H9 (cell line): ENCODE data around the gene SULF2. TPM values are rescaled to one million over a fixed set of nuclear protein-coding genes. Genes with fewer than 3 reads are reported as not detected.
"Not testable (repeated sequence)": the region's sequence is repeated elsewhere in the genome, so short reads cannot be mapped to it uniquely, and the experiment has no call there.

ENCODE experiments used
- DNase-seq: peaks from one replicate; pipeline ENCODE4 v3.0.0-alpha.2; 2017
- H2AFZ ChIP-seq: one replicate; pipeline ENCODE4 v1.6.1; 2013; ENCODE audit warnings: mild to moderate bottlenecking, low read length, control low read depth, moderate library complexity
- H2AK5ac ChIP-seq: 2 replicates; pipeline ENCODE4 v1.6.1; 2013; ENCODE audit warnings: low read length, control low read depth, mixed read lengths; ENCODE audit not compliant: insufficient read length
- H2BK120ac ChIP-seq: one replicate; pipeline ENCODE4 v1.6.1; 2013; ENCODE audit warnings: low read depth, mild to moderate bottlenecking, low read length, control low read depth, inconsistent platforms; ENCODE audit not compliant: poor library complexity, severe bottlenecking
- H2BK12ac ChIP-seq: 2 replicates; pipeline ENCODE4 v1.6.1; 2013; ENCODE audit warnings: low read length, control low read depth, mixed read lengths, low read depth; ENCODE audit not compliant: insufficient read length
- H2BK15ac ChIP-seq: 2 replicates; pipeline ENCODE4 v1.6.1; 2013; ENCODE audit warnings: low read depth, low read length, control low read depth
- H2BK20ac ChIP-seq: one replicate; pipeline ENCODE4 v1.6.1; 2013; ENCODE audit warnings: low read depth, mild to moderate bottlenecking, low read length, control low read depth, inconsistent platforms; ENCODE audit not compliant: poor library complexity, severe bottlenecking
- H2BK5ac ChIP-seq: 2 replicates; pipeline ENCODE4 v1.6.1; 2013; ENCODE audit warnings: low read length, control low read depth, mixed read lengths; ENCODE audit not compliant: insufficient read length
- H3K14ac ChIP-seq: 2 replicates; pipeline ENCODE4 v1.6.1; 2013; ENCODE audit warnings: low read length, control low read depth; ENCODE audit not compliant: insufficient read depth
- H3K18ac ChIP-seq: 2 replicates; pipeline ENCODE4 v1.6.1; 2013; ENCODE audit warnings: low read depth, mild to moderate bottlenecking, mixed read lengths, low read length, control low read depth; ENCODE audit not compliant: insufficient read length
- H3K23ac ChIP-seq: 2 replicates; pipeline ENCODE4 v1.6.1; 2013; ENCODE audit warnings: low read length, control low read depth, mixed read lengths, low read depth; ENCODE audit not compliant: insufficient read length
- H3K23me2 ChIP-seq: 2 replicates; pipeline ENCODE4 v1.6.1; 2013; ENCODE audit warnings: low read depth, mild to moderate bottlenecking, mixed read lengths, low read length, control low read depth; ENCODE audit not compliant: insufficient read length, poor library complexity, severe bottlenecking
- H3K27ac ChIP-seq: 2 replicates; pipeline ENCODE4 v1.5.1; 2013; ENCODE audit warnings: low read length, control low read depth, mixed read lengths, low read depth; ENCODE audit not compliant: insufficient read length
- H3K27me3 ChIP-seq: 2 replicates; pipeline ENCODE4 v1.6.1; 2013; ENCODE audit warnings: low read length, control low read depth, inconsistent platforms; ENCODE audit not compliant: insufficient read depth
- H3K4ac ChIP-seq: 2 replicates; pipeline ENCODE4 v1.6.1; 2013; ENCODE audit warnings: low read depth, mild to moderate bottlenecking, control low read depth, inconsistent platforms, low read length, moderate library complexity
- H3K4me1 ChIP-seq: 2 replicates; pipeline ENCODE4 v1.6.1; 2013; ENCODE audit warnings: low read length, control low read depth, inconsistent platforms; ENCODE audit not compliant: insufficient read depth
- H3K4me2 ChIP-seq: 2 replicates; pipeline ENCODE4 v1.6.1; 2013; ENCODE audit warnings: low read length, control low read depth, mixed read lengths; ENCODE audit not compliant: insufficient read length, insufficient read depth
- H3K56ac ChIP-seq: 2 replicates; pipeline ENCODE4 v1.6.1; 2013; ENCODE audit warnings: low read depth, mild to moderate bottlenecking, mixed read lengths, low read length, control low read depth; ENCODE audit not compliant: insufficient read length
- H3K79me1 ChIP-seq: 2 replicates; pipeline ENCODE4 v1.6.1; 2013; ENCODE audit warnings: low read depth, mild to moderate bottlenecking, moderate library complexity, low read length, control low read depth, inconsistent platforms; ENCODE audit not compliant: insufficient read depth, poor library complexity, severe bottlenecking
- H3K79me2 ChIP-seq: 2 replicates; pipeline ENCODE4 v1.6.1; 2013; ENCODE audit warnings: low read length, control low read depth, inconsistent platforms; ENCODE audit not compliant: insufficient read depth
- H3K9ac ChIP-seq: 2 replicates; pipeline ENCODE4 v1.6.1; 2013; ENCODE audit warnings: low read length, control low read depth, mixed read lengths; ENCODE audit not compliant: insufficient read length; ENCODE audit errors: extremely low read depth
- H3K9me3 ChIP-seq: one replicate; pipeline ENCODE4 v1.6.1; 2013; ENCODE audit warnings: low read depth, low read length, inconsistent platforms; ENCODE audit not compliant: control insufficient read depth
- H3T11ph ChIP-seq: one replicate; pipeline ENCODE4 v1.6.1; 2013; ENCODE audit warnings: mild to moderate bottlenecking, low read length, control low read depth, inconsistent platforms
- H4K20me1 ChIP-seq: one replicate; pipeline ENCODE4 v1.6.1; 2013; ENCODE audit not compliant: control insufficient read depth, insufficient read length, insufficient read depth
- H4K5ac ChIP-seq: 2 replicates; pipeline ENCODE4 v1.6.1; 2013; ENCODE audit warnings: low read depth, mild to moderate bottlenecking, mixed read lengths, low read length, control low read depth; ENCODE audit not compliant: insufficient read length
- H4K8ac ChIP-seq: replicated peaks from 2 replicates; pipeline ENCODE4 v1.6.1; 2013; ENCODE audit warnings: low read length, control low read depth, mixed read lengths, low read depth; ENCODE audit not compliant: insufficient read length
- H4K91ac ChIP-seq: 2 replicates; pipeline ENCODE4 v1.6.1; 2013; ENCODE audit warnings: low read depth, mild to moderate bottlenecking, moderate library complexity, mixed read lengths, low read length, control low read depth; ENCODE audit not compliant: insufficient read length
- H3K27ac Mint-ChIP-seq, 3 experiments: 2 replicates in 2 of 3; 3 replicates in 1 of 3; pipeline ENCODE4 v1.8.0; 2020 to 2021; ENCODE audit warnings: mixed read lengths in 3 of 3, mild to moderate bottlenecking in 1 of 3, moderate library complexity in 1 of 3
- H3K27me3 Mint-ChIP-seq: 2 replicates; pipeline ENCODE4 v1.8.0; 2021; ENCODE audit warnings: low read depth, mild to moderate bottlenecking, moderate library complexity, mixed read lengths
- H3K36me3 Mint-ChIP-seq, 3 experiments: 2 replicates in 2 of 3; 3 replicates in 1 of 3; pipeline ENCODE4 v1.8.0; 2020 to 2021; ENCODE audit warnings: low read depth in 3 of 3, mixed read lengths in 3 of 3; ENCODE audit not compliant: insufficient read depth in 1 of 3
- H3K4me1 Mint-ChIP-seq, 2 experiments: 2 replicates each; pipeline ENCODE4 v1.8.0; 2020; ENCODE audit warnings: mixed read lengths in 2 of 2
- H3K4me3 Mint-ChIP-seq, 2 experiments: 2 replicates in 1 of 2; 3 replicates in 1 of 2; pipeline ENCODE4 v1.8.0; 2020 to 2021; ENCODE audit warnings: mild to moderate bottlenecking in 2 of 2, mixed read lengths in 2 of 2, moderate library complexity in 1 of 2
- H3K9me3 Mint-ChIP-seq, 2 experiments: 2 replicates in 1 of 2; 3 replicates in 1 of 2; pipeline ENCODE4 v1.8.0; 2020; ENCODE audit warnings: mild to moderate bottlenecking in 2 of 2, mixed read lengths in 2 of 2, moderate library complexity in 1 of 2
- WGBS: extraction: QIAGEN DNeasy Blood & Tissue Kit; methylation state at CpG from one replicate; pipeline ENCODE4 v1.1.7; 2013; ENCODE audit warnings: missing lambda C conversion rate, low lambda C conversion rate, mixed read lengths; ENCODE audit not compliant: insufficient read length; ENCODE audit errors: extremely low coverage; 5-methylcytosine and 5-hydroxymethylcytosine counted together
- total RNA-seq: library from RNA; stranded (reverse); gene quantifications from 2 replicates; pipeline ENCODE4 v1.2.1, GENCODE V29; 2021
- TF ChIP-seq, protein P1 (sequence below): fragments of 200-600 bp; sonication (generic); conservative IDR thresholded peaks from 3 replicates; pipeline ENCODE4 v1.8.0; 2021; ENCODE audit warnings: antibody characterized with exemption, mild to moderate bottlenecking

Gene SULF2
- total RNA-seq, 1 experiment from 2014 or later = 31.2 TPM

DNA sequence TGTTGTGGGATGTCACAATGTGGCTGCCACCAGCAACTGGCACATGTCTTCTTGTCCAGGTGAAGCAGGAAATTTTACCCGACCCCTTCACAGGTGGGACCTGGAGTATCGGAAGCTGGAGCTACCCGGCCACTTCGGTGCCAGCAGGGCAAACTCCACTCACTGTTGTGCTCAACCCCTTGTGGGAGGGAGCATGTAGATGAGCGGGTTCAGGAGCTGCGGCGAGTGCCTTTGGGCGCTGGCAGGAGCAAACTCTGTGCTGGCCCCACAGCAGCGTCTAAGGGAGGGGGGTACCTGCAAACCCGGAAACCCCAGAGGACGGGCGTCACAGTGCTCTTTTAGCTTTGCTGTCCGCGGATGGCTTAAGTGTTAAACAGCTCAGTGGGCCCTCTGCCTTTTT is 20.7 kb upstream of the SULF2 start:
- H3K23ac ChIP-seq = no peak overlapping the region
- H3K14ac ChIP-seq = 0 out of 2 replicates have a peak overlapping the region, but pooled peaks have one; percentile 8
- no peak overlapping the region for H3T11ph ChIP-seq
- no peak overlapping the region for H2BK5ac ChIP-seq
- H3K9ac ChIP-seq = no peak overlapping the region
- H3K27ac ChIP-seq = no peak overlapping the region
- H3K4ac ChIP-seq = no peak overlapping the region
- no peaks in the 10 kb centered on the region for H4K20me1 ChIP-seq
- no peaks in the 10 kb centered on the region for H3K23me2 ChIP-seq
- no peaks in the 10 kb centered on the region for H3K79me1 ChIP-seq
- H2BK12ac ChIP-seq = no peak overlapping the region
- H3K9me3 ChIP-seq = no peaks in the 10 kb centered on the region
- peaks cover 0 to 8% (median 0%) of the 10 kb centered on the region in 3 experiments; a peak in 4 of 7 replicates for H3K36me3 Mint-ChIP-seq
- no peak overlapping the region for H2AFZ ChIP-seq
- TF ChIP-seq, protein P1, sequence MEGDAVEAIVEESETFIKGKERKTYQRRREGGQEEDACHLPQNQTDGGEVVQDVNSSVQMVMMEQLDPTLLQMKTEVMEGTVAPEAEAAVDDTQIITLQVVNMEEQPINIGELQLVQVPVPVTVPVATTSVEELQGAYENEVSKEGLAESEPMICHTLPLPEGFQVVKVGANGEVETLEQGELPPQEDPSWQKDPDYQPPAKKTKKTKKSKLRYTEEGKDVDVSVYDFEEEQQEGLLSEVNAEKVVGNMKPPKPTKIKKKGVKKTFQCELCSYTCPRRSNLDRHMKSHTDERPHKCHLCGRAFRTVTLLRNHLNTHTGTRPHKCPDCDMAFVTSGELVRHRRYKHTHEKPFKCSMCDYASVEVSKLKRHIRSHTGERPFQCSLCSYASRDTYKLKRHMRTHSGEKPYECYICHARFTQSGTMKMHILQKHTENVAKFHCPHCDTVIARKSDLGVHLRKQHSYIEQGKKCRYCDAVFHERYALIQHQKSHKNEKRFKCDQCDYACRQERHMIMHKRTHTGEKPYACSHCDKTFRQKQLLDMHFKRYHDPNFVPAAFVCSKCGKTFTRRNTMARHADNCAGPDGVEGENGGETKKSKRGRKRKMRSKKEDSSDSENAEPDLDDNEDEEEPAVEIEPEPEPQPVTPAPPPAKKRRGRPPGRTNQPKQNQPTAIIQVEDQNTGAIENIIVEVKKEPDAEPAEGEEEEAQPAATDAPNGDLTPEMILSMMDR = no peak
- H2BK20ac ChIP-seq = no peak overlapping the region
- no peak overlapping the region for H4K8ac ChIP-seq
- peak; percentile 43 for DNase-seq
- H3K56ac ChIP-seq = no peak overlapping the region
- no peak overlapping the region for H3K4me2 ChIP-seq
- no peak overlapping the region for H2BK120ac ChIP-seq
- H2BK15ac ChIP-seq = no peak overlapping the region
- no peak overlapping the region for H4K5ac ChIP-seq
- peaks cover 40% of the 10 kb centered on the region for H3K27me3 Mint-ChIP-seq
- H4K91ac ChIP-seq = no peak overlapping the region
- H3K79me2 ChIP-seq = no peaks in the 10 kb centered on the region
- no peak overlapping the region for H3K4me3 Mint-ChIP-seq
- peaks cover 36 to 40% of the 10 kb centered on the region in 2 experiments for H3K4me1 Mint-ChIP-seq
- peak overlapping the region; percentile 62 for H3K18ac ChIP-seq
- no peaks in the 10 kb centered on the region; the same call in 1 of the 2 replicates for H3K4me1 ChIP-seq
- H3K27me3 ChIP-seq = no peaks in the 10 kb centered on the region
- H3K27ac Mint-ChIP-seq = no peak overlapping the region
- no peaks in the 10 kb centered on the region; a peak in 4 of 5 replicates for H3K9me3 Mint-ChIP-seq
- H2AK5ac ChIP-seq = no peak overlapping the region
- no CpG with 5 or more reads among the region's 14 CpGs for WGBS

DNA sequence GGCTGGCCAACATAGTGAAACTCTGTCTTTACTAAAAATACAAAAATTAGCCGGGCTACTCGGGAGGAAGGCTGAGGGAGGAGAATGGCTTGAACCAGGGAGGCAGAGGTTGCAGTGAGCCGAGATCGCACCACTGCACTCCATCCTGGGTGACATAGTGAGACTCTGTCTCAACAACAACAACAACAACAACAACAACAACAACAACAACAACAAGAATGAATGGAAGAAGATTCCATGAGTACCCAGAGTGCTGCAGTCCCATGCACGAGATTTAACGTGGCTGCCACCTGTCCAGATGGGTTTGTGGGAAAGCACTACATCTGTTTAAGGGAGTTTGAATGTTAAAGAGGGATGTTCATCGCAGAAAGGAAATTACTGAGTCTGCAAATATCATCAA is 19.7 kb upstream of the SULF2 start:
- not testable (repeated sequence) for H2BK120ac ChIP-seq
- WGBS = no CpG with 5 or more reads among the region's 7 CpGs

More for the DNA sequence above, 19.7 kb upstream of the SULF2 start:
- not testable (repeated sequence) for H3K27ac ChIP-seq, H3K27me3 ChIP-seq, H4K20me1 ChIP-seq, H3K4ac ChIP-seq, H3K4me3 Mint-ChIP-seq, H4K91ac ChIP-seq, H3K18ac ChIP-seq, H3K9me3 Mint-ChIP-seq, H3K14ac ChIP-seq, H3K23ac ChIP-seq, H2BK20ac ChIP-seq, H2BK5ac ChIP-seq, H3K9me3 ChIP-seq, H2BK15ac ChIP-seq, H3K56ac ChIP-seq, H3K36me3 Mint-ChIP-seq, H3K79me1 ChIP-seq, H3K9ac ChIP-seq, H3T11ph ChIP-seq, H3K4me1 ChIP-seq, H3K4me2 ChIP-seq, DNase-seq, H3K79me2 ChIP-seq, H2BK12ac ChIP-seq, H2AFZ ChIP-seq, H4K8ac ChIP-seq, H4K5ac ChIP-seq, H2AK5ac ChIP-seq, H3K23me2 ChIP-seq
- peak overlapping the region in 1 of 3 experiments; percentile 72; a peak in 1 of 7 replicates for H3K27ac Mint-ChIP-seq
- peaks cover 32 to 36% of the 10 kb centered on the region in 2 experiments for H3K4me1 Mint-ChIP-seq
- H3K27me3 Mint-ChIP-seq = peaks cover 38% of the 10 kb centered on the region
